ENCODE measurements around the gene FXYD1.

Gene FXYD1

DNA sequence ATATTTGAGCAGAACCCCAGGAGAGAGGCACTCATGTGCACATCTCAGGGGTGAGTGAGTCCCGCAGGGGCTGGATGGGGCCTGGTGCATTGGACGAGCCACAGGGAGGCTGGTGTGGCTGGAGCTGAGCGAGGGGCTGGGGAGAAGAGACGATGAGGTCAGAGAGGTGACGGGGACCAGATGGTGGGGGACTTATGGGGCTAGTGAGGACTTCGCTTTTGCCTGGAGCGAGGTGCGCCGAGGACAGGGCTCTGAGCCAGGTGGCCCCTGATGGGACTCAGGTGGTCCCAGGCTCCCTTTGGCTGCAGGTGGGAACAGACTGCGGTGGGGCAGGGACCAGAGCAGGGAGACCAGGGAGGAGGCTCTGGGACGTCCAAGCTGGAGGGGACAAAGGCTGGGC, 29.9 kb upstream of the FXYD1 start:
- DNase-seq, result no peak

DNA sequence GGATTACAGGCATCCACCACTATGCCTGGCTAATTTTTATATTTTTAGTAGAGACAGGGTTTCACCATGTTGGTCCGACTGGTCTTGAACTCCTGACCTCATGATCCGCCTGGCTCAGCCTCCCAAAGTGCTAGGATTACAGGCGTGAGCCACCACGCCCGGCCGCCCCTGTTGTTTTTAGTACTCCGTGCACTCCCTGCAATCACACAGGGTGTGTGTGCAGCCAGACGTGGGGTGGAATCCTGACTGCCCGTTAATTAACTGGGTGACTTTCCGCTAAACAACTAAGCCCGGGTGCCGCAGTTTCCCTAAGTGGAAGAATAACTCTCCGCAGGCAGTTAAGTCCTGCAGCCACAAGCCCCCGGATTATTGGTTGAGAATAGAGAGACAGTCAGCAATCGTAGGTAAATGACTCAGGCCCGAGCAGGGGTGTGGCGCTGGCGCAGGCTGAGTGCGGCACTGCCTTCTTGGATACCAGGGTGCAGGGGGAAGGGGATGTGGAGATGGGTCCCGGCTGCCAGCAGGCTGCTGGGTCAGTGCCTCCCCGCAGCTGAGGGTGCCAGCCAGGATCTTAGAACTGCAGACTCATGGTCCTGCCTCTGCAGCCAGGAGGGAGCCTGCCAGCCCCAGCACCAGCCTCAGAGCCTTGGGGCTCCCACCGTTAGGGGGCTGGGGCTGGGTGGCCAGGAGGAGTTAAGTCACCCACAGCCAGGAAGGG, 29.1 kb upstream of the FXYD1 start:
- no peak for DNase-seq

GRCh38 chr19:35110974-35111373, 27.6 kb upstream of the FXYD1 start:
- DNase-seq, result no peak

DNA sequence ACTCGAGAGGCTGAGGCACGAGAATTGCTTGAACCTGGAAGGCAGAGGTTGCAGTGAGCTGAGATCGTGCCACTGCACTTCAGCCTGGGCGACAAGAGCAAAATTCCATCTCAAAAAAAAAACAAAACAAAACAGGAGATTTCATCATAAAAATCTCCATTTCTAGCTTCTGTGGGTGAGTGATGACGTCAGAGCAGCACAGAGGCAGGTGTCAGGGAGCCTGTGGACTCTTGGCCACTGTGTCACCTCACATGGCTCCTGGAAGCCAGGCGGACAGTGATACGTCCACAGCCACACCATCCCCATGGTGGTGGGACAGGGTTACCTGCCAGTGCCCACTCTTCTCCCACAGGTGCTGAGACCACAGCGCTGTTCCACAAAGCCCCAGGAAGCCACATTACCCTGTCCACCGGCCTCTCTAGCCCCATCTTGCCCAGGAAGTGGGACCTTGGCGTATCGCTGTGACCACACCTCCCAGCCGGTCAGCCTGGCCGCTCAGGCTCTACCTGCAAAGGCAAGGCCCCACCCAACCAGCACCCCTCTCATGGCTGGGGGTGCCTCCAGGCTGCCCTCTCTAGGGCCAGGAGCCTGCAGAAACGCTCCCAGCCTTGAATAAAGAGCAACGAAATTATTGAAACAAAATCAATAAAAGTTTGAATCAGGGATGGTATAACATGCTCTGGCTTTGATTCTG, 25.5 kb upstream of the FXYD1 start:
- DNase-seq, result no peak

- no peak for DNase-seq
Measured at GRCh38 chr19:35114353-35115176, 24.1 kb upstream of the FXYD1 start.

GRCh38 chr19:35115177-35115951, 23.3 kb upstream of the FXYD1 start, which contains the start of gene FXYD3:
TSS of gene FXYD3 (plus strand) at chr19:35115823. CDS start at chr19:35119377, 3,554 bp downstream.
- no peak for DNase-seq

DNA sequence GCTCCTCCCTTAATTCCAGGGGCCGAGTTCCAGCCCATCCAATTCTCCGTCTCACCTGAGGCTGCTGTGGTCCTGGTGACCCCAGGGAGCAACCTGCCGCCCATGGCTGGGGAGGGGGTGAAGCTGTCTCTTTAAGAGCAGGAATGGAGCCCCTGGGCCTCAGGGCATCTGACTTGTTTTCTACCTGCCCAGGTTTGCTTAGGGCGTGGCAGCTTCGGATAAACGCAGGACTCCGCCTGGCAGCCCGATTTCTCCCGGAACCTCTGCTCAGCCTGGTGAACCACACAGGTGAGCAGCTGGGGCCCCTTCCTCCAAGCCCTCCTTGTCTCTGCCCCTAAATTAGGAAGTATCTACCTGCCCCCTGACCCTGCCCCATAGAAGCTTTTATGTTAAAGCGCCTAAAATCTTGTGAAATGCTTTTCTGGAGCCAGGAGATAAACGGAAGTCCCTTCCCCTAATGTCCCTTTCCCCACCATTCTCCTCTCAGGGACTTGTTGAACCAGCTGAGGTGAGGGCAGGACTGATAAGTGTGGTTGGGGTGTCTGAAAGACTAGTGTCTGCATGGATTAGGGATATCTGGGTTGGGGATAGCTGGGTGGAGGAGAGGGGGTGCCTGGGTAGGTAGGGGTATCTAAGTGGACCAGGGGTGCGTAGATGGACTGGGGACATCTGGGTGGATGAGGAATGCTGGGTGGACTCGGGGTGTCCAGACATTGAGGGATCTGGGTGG, 22.4 kb upstream of the FXYD1 start:
- no peak for DNase-seq

DNA sequence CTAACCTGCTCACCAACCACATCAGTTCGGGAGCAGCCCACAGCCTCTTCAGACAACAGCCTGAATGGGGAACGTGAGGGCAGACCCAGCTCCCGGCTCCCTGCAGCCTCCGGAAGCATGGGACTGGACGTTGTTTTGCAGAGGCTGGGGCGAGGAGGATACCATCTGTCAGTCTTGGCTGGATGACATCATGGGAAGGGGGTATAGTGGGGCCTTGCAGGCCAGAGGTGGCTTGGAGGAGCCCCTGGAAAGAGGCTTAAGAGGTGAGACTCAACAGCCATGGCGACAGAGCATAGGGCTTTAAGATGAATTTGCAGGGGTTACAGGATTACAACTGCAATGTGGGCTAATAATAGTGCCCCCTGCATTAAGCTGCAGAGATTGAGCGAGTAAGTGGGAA, 21.5 kb upstream of the FXYD1 start:
- DNase-seq, result no peak

GRCh38 chr19:35117799-35118198, 20.8 kb upstream of the FXYD1 start:
- no peak for DNase-seq

DNA sequence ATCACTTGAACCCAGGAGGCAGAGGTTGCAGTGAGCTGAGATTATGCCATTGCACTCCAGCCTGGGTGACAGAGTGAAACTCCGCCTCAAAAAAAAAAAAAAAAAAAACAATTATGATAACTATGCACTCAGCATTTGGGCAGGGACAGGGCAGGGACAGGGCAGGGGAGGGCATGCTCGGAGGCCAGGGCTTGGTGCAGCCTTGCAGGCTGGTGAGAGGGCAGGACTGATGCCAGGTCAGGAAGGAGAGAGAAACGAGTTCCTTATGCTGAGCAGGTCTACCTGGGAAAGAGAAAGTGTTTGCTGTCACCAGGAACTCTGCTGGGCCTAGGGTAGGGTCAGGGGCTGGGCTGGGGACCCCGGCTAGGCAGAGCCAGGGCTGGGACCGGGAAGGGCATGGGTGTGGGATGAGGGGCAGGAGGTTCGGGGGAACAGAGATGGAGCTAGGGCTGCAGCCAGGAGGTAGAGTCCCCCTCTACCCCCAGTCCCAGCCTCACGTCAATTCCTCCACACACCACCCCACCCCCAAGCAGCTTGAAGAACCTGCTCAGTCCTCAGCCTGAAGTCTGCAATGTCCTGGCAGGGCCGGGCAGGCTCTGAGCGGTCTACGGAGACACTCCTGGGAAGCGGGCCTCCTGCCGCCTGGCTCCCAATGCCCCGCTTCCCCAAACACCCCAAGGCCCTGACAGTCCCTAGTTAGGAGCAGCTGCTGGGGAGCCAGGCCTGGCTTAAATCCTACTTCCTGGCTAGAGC, 20.2 kb upstream of the FXYD1 start:
- no peak for DNase-seq

GRCh38 chr19:35119091-35119490, 19.5 kb upstream of the FXYD1 start:
- DNase-seq, result no peak

GRCh38 chr19:35119578-35120155, 19.0 kb upstream of the FXYD1 start:
- DNase-seq, result no peak

- no peak for DNase-seq
Measured at GRCh38 chr19:35120492-35120891, 18.1 kb upstream of the FXYD1 start.

- no peak for DNase-seq
Measured at GRCh38 chr19:35120898-35121297, 17.7 kb upstream of the FXYD1 start.

- no peak for DNase-seq
Measured at GRCh38 chr19:35122687-35123551, 15.7 kb upstream of the FXYD1 start.

GRCh38 chr19:35123573-35123972, 15.1 kb upstream of the FXYD1 start:
- DNase-seq, result no peak

DNA sequence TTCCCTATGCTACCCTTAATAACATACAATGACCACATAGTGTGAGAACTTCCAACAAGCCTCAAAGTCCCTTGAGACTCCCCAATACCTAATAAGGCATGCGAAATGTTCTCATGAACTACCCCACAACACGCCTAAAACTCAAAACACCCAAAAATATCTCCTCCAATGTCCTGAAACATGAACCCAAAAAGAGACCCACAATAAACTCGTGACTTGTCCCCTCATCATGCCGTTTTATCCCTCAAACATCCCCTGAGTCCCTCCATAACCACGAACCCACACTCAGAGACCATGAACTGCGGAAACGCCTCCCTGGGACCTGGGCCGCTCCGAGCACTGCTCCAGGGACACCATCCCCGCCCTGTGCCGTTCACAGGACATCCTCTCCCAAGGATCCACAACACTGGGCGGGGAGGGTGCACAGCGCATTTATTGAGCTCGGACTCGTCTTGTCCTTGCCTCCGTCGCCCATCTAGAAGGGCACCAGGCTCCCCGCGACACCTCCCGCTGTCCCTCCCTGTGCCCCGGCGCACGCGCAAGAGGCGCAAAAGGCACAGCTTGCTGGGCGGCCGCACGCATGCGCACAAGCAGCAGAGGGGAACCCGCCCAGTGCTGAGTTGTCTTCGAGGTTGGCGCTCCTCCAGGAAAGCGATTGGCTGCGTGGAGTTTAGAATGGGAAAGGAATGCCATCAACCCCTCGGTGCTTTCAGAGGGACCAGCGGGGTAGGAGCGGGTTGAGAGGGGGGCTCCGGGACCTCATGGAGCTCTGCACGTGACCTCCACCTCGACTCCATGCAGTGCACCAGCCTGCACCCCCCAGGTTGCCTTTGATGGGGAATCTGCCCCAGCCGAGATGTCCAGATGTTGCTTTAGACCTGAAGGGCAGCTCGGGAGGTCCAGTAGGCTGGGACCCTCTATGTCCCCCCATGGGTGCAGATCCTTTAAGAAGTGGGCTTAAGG, 14.2 kb upstream of the FXYD1 start:
- no peak for DNase-seq

DNA sequence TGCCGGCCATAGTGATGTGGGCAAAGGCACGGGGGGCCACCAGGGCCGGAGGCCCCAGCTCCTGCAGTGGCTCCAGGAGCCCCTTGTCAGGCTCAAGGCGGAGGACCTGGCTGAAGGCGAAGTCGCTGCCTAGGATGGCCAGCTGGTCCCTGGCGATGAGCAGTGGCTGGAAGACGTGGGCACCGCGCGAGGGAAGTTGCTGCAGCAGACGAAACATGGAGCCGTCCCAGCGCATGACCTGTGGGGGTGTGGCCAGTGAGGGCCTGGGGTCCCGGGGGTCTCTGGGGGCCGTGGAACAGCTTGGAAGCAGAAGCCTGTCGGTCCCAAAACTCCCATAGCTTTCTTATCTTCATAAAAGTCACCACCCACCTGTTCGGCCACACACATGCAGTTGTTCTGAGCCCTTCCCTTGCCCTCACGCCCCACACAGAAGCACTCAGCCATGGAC, 13.3 kb upstream of the FXYD1 start:
- no peak for DNase-seq

Data from SIG-M5 (cell line).